ENCODE results near the gene NPFFR1.
"Not testable (repeated sequence)": the region's sequence is repeated elsewhere in the genome, so short reads cannot be mapped to it uniquely, and the experiment has no call there.

NPFFR1 gene

GRCh38 chr10:70254778-70255328, 29.0 kb downstream of the NPFFR1 start:
- H3K9me3 ChIP-seq: no peaks in the 10 kb centered on the region
- no peak overlapping the region for H3K4me3 ChIP-seq
- H3K27me3 ChIP-seq (ENCODE audit: low read depth): no peaks in the 10 kb centered on the region
- H3K36me3 ChIP-seq (replicated peaks): no peaks in the 10 kb centered on the region
- no peak for DNase-seq (ENCODE audit: low spot score in 2 of 2)
- H3K4me1 ChIP-seq: peaks cover 17% of the 10 kb centered on the region
- in situ Hi-C loops (cut with MboI; ENCODE audit: low sequenced_read_pairs): no loop called here

DNA sequence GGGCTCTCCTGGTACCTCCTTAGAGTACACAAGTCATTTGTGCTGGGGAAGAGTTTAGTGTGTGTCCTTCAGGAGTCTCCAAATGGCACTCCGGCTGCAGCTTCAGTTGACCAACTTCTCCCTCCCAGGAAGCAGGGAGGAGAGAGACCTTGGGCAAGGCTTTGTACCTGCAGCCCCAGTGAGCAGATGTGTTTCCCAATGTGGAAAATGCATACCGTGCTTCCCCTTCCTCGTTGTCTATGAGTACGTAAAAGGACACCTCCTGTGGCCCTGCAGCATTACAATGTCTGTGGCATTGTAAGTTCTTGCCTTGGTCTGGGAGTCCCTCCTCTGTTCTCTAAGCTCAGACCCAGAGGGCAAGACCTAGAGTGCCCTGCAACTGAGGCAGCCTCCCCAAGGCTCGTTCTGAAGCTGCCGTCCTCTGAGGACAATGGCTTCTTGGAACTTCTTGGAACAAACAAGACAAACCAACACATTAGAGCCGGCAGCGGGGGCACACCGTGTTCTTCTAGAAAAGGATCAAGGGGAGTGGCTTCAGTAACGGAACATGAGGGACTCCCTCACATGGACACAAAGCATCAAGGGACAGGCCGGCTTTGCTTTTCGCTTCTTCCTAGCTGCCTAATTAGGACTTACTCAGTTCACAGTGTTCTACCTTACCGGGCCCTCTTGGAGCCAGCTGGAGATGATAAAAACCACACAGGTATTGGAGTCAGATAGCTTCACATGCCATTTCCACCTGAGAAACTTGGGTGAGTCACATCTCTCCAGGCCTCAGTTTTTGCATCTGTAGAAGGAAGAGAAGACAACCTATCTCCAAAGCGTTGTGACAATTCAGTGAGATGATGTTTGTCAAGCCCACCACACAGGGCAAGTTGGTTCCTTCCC, 29.7 kb downstream of the NPFFR1 start:
- H3K27me3 ChIP-seq (ENCODE audit: low read depth): no peaks in the 10 kb centered on the region
- no peaks in the 10 kb centered on the region for H3K36me3 ChIP-seq (replicated peaks)
- H3K4me3 ChIP-seq: no peak overlapping the region
- peaks cover 17% of the 10 kb centered on the region for H3K4me1 ChIP-seq
- no peak for DNase-seq (ENCODE audit: low spot score in 2 of 2)
- H3K9me3 ChIP-seq: no peaks in the 10 kb centered on the region; the same call in 1 of the 2 replicates
- in situ Hi-C loops (cut with MboI; ENCODE audit: low sequenced_read_pairs): no loop called here

- no peak for DNase-seq (ENCODE audit: low spot score in 2 of 2)
- no peaks in the 10 kb centered on the region for H3K36me3 ChIP-seq (replicated peaks)
- in situ Hi-C loops (cut with MboI; ENCODE audit: low sequenced_read_pairs): no loop called here
- no peak overlapping the region for H3K4me3 ChIP-seq
- peaks cover 14% of the 10 kb centered on the region for H3K4me1 ChIP-seq
- H3K9me3 ChIP-seq: peaks cover 2% of the 10 kb centered on the region
- peaks cover 12% of the 10 kb centered on the region for H3K27me3 ChIP-seq (ENCODE audit: low read depth)
These were observed 32.7 kb downstream of the NPFFR1 start for GRCh38 chr10:70250961-70251680.

- no peak for DNase-seq (ENCODE audit: low spot score in 2 of 2)
- Histone ChIP-seq H3K4me1 (peaks cover 8% of the 10 kb centered on the region), H3K36me3 (replicated peaks) (no peaks in the 10 kb centered on the region), H3K27me3 (ENCODE audit: low read depth) (peaks cover 18% of the 10 kb centered on the region), H3K4me3 (no peak overlapping the region), H3K9me3 (peaks cover 2% of the 10 kb centered on the region)
- in situ Hi-C loops (cut with MboI; ENCODE audit: low sequenced_read_pairs): no loop called here
These were observed 36.4 kb downstream of the NPFFR1 start for GRCh38 chr10:70247360-70247759.

DNA sequence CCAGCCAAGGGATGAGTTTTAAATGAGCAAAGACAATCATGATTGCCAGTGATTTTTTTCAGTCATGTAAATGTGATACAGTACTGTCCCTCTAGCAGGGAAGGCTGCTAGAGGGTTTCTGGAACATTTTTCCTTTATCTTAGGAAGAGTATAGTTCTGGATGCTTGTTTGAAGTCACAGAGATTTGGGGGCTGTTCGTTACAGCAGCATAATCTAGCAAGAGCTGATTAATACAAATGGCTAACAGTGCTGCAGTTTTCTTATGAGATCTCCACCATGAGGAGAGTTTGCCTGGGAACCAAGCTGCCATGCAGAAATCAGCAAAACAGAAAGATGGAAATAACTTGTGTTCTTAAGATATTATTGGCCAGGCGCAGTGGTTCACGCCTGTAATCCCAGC, 42.7 kb downstream of the NPFFR1 start:
- Histone ChIP-seq H3K4me3 (no peak overlapping the region), H3K27me3 (ENCODE audit: low read depth) (peaks cover 6% of the 10 kb centered on the region; the same call in 1 of the 2 replicates), H3K36me3 (replicated peaks) (no peaks in the 10 kb centered on the region), H3K9me3 (peaks cover 2% of the 10 kb centered on the region; the same call in 1 of the 2 replicates), H3K4me1 (no peaks in the 10 kb centered on the region)
- no peak for DNase-seq (ENCODE audit: low spot score in 2 of 2)
- in situ Hi-C loops (cut with MboI; ENCODE audit: low sequenced_read_pairs): no loop called here

DNA sequence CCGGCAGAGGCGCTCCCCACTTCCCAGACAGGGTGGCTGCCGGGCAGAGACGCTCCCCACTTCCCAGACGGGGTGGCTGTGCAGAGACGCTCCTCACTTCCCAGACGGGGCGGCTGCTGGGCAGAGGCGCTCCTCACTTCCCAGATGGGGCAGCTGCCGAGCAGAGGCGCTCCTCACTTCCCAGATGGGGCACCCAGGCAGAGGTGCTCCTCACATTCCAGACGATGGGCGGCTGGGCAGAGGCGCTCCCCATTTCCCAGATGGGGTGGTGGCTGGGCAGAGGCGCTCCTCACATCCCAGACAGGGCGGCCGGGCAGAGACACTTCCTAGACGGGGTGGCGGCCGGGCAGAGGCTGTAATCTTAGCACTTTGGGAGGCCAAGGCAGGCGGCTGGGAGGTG, 43.8 kb downstream of the NPFFR1 start:
- H3K4me3 ChIP-seq; in situ Hi-C loops (cut with MboI; ENCODE audit: low sequenced_read_pairs); H3K4me1 ChIP-seq; H3K36me3 ChIP-seq (replicated peaks); H3K27me3 ChIP-seq (ENCODE audit: low read depth); DNase-seq (ENCODE audit: low spot score in 2 of 2); H3K9me3 ChIP-seq: not testable (repeated sequence)

GRCh38 chr10:70239077-70239976, 44.5 kb downstream of the NPFFR1 start:
- in situ Hi-C loops (cut with MboI; ENCODE audit: low sequenced_read_pairs); H3K9me3 ChIP-seq; H3K36me3 ChIP-seq (replicated peaks); H3K4me1 ChIP-seq; H3K4me3 ChIP-seq; DNase-seq (ENCODE audit: low spot score in 2 of 2); H3K27me3 ChIP-seq (ENCODE audit: low read depth): not testable (repeated sequence)

DNA sequence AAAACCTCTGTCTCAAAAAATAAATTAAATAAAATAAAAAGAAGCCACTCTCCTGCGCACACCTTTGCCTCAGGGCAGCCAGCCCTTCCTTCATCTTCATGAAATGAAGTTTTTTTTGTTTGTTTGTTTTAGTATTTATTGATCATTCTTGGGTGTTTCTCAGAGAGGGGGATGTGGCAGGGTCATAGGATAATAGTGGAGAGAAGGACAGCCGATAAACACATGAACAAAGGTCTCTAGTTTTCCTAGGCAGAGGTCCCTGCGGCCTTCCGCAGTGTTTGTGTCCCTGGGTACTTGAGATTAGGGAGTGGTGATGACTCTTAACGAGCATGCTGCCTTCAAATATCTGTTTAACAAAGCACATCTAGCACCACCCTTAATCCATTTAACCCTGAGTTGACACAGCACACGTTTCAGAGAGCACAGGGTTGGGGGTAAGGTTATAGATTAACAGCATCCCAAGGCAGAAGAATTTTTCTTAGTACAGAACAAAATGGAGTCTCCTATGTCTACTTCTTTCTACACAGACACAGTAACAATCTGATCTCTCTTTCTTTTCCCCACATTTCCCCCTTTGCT, 45.8 kb downstream of the NPFFR1 start:
- H3K4me1 ChIP-seq; H3K9me3 ChIP-seq; H3K27me3 ChIP-seq (ENCODE audit: low read depth); DNase-seq (ENCODE audit: low spot score in 2 of 2); H3K4me3 ChIP-seq; H3K36me3 ChIP-seq (replicated peaks); in situ Hi-C loops (cut with MboI; ENCODE audit: low sequenced_read_pairs): not testable (repeated sequence)

- no peak for DNase-seq (ENCODE audit: low spot score in 2 of 2)
- Histone ChIP-seq H3K36me3 (replicated peaks) (peaks cover 7% of the 10 kb centered on the region), H3K27me3 (ENCODE audit: low read depth) (no peaks in the 10 kb centered on the region), H3K4me3 (no peak overlapping the region), H3K4me1 (peaks cover 20% of the 10 kb centered on the region), H3K9me3 (peaks cover 2% of the 10 kb centered on the region; the same call in 1 of the 2 replicates)
- in situ Hi-C loops (cut with MboI; ENCODE audit: low sequenced_read_pairs): no loop called here
These were observed 48.9 kb downstream of the NPFFR1 start for GRCh38 chr10:70234668-70235447.

DNA sequence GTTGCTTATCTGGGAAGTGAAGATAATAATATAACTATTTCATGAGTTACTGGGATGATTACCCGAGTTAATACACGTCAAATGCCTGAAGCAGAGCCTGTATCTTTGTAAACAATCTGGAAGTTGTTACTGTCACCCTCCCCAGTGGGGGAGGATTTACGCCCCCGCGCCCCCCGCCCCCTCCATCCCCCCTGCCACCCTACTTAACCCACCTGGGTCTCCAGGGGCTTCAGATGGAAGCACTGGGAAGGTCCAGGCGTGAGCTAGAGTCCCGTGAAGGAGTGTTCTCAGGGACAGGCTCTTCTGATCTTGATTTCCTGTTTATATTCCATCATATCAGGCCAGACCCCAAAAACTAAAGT, 49.9 kb downstream of the NPFFR1 start:
- Histone ChIP-seq H3K9me3 (peaks cover 2% of the 10 kb centered on the region; the same call in 1 of the 2 replicates), H3K36me3 (replicated peaks) (peaks cover 17% of the 10 kb centered on the region), H3K4me3 (peak overlapping the region; percentile 80), H3K4me1 (peaks cover 24% of the 10 kb centered on the region), H3K27me3 (ENCODE audit: low read depth) (no peaks in the 10 kb centered on the region)
- DNase-seq (ENCODE audit: low spot score in 2 of 2): no peak
- in situ Hi-C loops (cut with MboI; ENCODE audit: low sequenced_read_pairs): no loop called here

DNA sequence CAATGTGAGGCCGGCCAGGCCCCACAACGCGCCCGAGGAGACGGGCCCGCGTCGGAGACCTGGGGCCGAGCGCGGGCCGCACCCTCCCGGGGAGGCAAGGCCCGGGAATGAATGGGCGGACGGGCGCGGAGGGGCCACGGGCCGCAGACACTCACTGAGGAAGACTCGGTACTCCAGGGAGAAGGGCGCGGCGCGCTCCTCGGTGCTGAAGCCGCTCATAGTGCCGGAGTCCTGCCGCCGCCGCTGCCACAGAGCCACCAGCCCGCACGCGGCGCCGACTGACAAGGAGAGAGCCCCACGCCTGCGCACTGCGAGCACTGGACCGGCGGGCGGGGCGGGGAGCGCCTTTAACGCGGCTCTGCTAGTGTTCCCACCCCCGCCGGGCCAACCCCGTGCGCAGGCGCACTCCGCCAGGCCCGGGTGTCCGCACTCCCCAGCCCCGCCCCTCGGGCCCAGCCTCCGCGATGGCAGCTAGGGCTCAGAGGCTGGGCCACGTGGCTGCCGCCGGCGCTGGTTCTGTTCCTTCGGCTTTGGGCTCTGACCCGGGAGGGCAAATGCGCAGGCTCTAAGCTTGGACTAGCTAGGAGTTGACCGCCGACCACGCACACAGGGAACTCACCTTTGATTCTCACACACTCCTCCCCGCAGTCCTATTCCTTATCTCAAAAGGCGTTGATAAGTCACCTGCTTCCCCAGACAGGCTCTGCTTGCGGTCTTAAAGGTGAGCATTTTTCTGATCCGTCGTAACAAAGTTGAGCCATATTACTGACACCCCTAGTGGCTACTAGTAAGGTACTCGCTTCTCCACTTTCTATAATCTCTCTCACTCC, 50.5 kb downstream of the NPFFR1 start, which contains the start of gene PPA1:
PPA1 (minus strand) TSS at position 321 of the 830 bp plus-strand sequence; CDS start at position 219, 102 bp downstream.
- Histone ChIP-seq H3K9me3 (peaks cover 2% of the 10 kb centered on the region; the same call in 1 of the 2 replicates), H3K4me3 (peak within 1 kb of the TSS; percentile 80), H3K4me1 (peaks cover 30% of the 10 kb centered on the region), H3K36me3 (replicated peaks) (peaks cover 23% of the 10 kb centered on the region), H3K27me3 (ENCODE audit: low read depth) (no peaks in the 10 kb centered on the region)
- peak; percentile 93 to 99 for DNase-seq (ENCODE audit: low spot score in 2 of 2)
- in situ Hi-C loops (cut with MboI; ENCODE audit: low sequenced_read_pairs): no loop called here

GRCh38 chr10:70232859-70233108, 51.0 kb downstream of the NPFFR1 start:
- in situ Hi-C loops (cut with MboI; ENCODE audit: low sequenced_read_pairs): no loop called here
- Histone ChIP-seq H3K9me3 (peaks cover under 1% of the 10 kb centered on the region; the same call in 1 of the 2 replicates), H3K4me1 (peaks cover 35% of the 10 kb centered on the region), H3K36me3 (replicated peaks) (peaks cover 26% of the 10 kb centered on the region), H3K27me3 (ENCODE audit: low read depth) (no peaks in the 10 kb centered on the region), H3K4me3 (peak overlapping the region; percentile 80)
- DNase-seq (ENCODE audit: low spot score in 2 of 2): no peak

Measured in HAP-1 (cell line).